ENCODE data around the gene LYSMD4.
A peak's percentile ranks its signal among the peaks of the same experiment; 100 is the strongest.

Gene LYSMD4

DNA sequence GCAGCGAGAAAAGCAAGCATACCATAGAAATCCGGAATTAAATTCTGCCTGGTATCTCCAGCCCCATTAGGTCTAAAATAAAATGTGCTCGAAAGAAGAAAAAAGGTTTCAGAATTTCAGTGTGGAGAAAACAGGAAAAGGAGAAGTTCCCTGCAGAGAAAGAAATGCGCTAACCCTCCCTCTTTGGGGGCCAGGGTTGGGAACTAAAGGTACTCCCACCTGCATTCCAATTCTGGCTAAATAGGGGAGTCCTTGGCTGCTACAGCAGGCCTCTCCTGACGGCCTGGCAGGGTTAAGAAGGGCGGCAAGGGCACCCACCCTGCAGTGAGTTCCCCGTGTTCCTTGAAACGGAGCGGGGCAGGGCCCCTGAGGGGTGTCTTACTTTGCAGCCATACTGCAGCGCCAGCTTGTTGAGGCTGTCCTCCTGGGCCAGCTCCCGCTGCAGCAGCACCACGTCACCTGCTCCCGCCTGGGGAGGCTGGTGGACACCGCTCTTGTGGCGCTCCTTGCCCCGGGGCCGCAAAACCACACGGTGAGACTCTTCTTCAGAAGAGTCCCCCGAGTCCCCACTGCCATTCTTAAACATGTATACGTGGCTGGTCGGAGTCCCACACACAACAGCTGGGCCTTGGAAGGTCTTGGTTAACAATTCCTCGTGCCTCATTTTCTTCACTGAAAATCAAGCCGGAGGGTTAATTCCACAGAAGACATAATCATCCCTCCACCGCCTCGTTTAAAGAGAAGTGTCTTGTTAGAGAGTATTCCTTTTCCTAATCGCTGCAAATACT is 1.7 kb downstream of the LYSMD4 start:
- H3K9ac ChIP-seq (ENCODE audit: low read depth, low read length), result no peak overlapping the region

DNA sequence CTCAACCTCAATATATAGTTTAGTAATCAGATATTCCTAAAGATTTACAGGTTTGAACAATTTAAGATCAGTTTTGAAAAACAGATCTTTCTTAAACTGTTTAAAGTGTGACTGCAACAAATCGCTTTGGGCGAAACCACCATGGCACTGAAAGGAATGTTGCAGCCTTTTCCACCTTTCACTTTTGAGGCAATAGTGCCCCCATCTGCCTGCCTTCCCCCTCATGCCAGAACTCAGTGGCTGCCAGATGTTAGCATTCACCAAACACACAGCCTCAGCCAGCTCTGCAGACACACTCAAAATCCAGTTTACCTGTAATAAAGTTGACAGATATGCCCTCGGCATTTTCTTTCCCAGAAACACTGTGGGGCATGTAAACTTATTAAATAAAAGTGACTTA is 3.3 kb downstream of the LYSMD4 start:
- H3K36me3 ChIP-seq (ENCODE audit: control insufficient read depth, insufficient read depth, low read length), result peaks cover 16% of the 10 kb centered on the region; the same call in 1 of the 2 replicates
- H3K27ac ChIP-seq (ENCODE audit: low read depth, low read length), result no peak overlapping the region
- no peak overlapping the region for H3K9ac ChIP-seq (ENCODE audit: low read depth, low read length)
- H3K4me3 ChIP-seq (ENCODE audit: low read depth, low read length), result no peak overlapping the region
- peaks cover 24% of the 10 kb centered on the region for H3K4me1 ChIP-seq (ENCODE audit: control insufficient read depth, insufficient read depth, low read length)
- no peaks in the 10 kb centered on the region for H3K9me3 ChIP-seq (ENCODE audit: control insufficient read depth, insufficient read depth, low read length)
- peaks cover 10% of the 10 kb centered on the region for H3K27me3 ChIP-seq (ENCODE audit: control insufficient read depth, insufficient read depth, low read length)

More for the DNA sequence above, 1.7 kb downstream of the LYSMD4 start:
- Histone ChIP-seq H3K27me3 (ENCODE audit: control insufficient read depth, insufficient read depth, low read length) (peaks cover 10% of the 10 kb centered on the region), H3K9me3 (ENCODE audit: control insufficient read depth, insufficient read depth, low read length) (no peaks in the 10 kb centered on the region), H3K27ac (ENCODE audit: low read depth, low read length) (peak overlapping the region; percentile 58), H3K4me1 (ENCODE audit: control insufficient read depth, insufficient read depth, low read length) (peaks cover 24% of the 10 kb centered on the region), H3K4me3 (ENCODE audit: low read depth, low read length) (peak overlapping the region; percentile 84), H3K36me3 (ENCODE audit: control insufficient read depth, insufficient read depth, low read length) (peaks cover 16% of the 10 kb centered on the region; the same call in 1 of the 2 replicates)

DNA sequence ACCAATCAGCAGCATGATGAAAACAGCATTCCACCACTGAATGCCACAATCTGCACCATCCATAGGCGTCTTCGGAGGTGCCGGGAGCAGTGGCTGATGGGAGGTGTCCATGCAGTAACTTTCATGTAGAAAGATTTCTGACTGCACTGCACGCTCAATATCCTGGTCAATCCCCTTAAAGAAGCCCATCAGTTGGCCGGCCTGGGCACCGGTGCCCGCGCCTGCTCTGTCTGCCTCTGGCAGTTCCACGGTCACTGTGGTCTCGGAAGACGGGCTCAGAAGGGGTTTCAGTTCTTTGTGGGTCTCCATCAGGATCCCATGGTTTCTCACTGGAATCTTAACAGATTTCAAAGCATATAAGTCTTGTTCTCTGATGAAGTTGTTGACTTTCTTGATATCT is 3.9 kb downstream of the LYSMD4 start:
- Histone ChIP-seq H3K4me1 (ENCODE audit: control insufficient read depth, insufficient read depth, low read length) (peaks cover 24% of the 10 kb centered on the region), H3K36me3 (ENCODE audit: control insufficient read depth, insufficient read depth, low read length) (peaks cover 16% of the 10 kb centered on the region; the same call in 1 of the 2 replicates), H3K9me3 (ENCODE audit: control insufficient read depth, insufficient read depth, low read length) (no peaks in the 10 kb centered on the region), H3K4me3 (ENCODE audit: low read depth, low read length) (no peak overlapping the region), H3K27me3 (ENCODE audit: control insufficient read depth, insufficient read depth, low read length) (peaks cover 10% of the 10 kb centered on the region), H3K9ac (ENCODE audit: low read depth, low read length) (no peak overlapping the region), H3K27ac (ENCODE audit: low read depth, low read length) (no peak overlapping the region)

DNA sequence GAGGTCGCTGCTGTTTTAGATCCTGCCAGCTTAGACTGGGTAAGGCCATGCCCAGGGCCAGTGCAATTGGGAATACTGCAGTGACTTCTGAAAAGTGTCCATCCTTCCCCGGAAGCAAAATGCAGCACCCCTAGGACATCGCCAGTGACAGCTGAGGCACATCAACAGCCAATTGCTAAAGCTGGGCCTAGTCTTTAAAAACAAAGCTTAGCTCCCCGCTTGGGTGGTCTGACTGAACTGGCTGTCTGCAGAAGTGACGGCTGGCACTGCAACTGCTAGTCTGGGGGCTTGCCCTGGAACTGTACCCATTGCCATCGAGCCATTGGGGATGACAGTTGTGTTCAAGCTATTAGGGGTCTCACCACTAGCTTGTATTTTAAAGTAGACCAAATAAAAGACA is 4.3 kb downstream of the LYSMD4 start:
- Histone ChIP-seq H3K4me3 (ENCODE audit: low read depth, low read length) (no peak overlapping the region), H3K36me3 (ENCODE audit: control insufficient read depth, insufficient read depth, low read length) (peaks cover 16% of the 10 kb centered on the region; the same call in 1 of the 2 replicates), H3K27me3 (ENCODE audit: control insufficient read depth, insufficient read depth, low read length) (peaks cover 10% of the 10 kb centered on the region), H3K9ac (ENCODE audit: low read depth, low read length) (no peak overlapping the region), H3K4me1 (ENCODE audit: control insufficient read depth, insufficient read depth, low read length) (peaks cover 24% of the 10 kb centered on the region), H3K9me3 (ENCODE audit: control insufficient read depth, insufficient read depth, low read length) (no peaks in the 10 kb centered on the region), H3K27ac (ENCODE audit: low read depth, low read length) (no peak overlapping the region)

DNA sequence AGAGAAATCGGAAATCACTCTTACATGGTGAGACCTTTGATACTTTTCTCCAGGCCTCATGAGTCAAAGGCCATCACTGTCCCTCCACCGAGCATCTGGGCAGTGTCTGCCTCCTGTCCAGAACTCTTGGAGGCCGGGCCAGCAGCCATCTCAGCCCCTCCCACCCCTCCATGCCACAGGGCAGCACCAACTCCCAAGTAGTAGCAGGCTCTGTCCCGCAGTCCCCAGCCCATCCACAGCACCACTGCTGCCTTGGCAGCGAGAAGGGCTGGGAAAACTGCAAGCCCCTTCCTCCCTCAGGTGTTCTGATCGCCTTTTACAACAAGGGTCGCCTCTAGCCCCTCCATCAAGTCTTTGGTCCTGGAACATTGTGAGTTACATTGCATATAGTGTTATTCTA is 5.5 kb downstream of the LYSMD4 start:
- H3K27ac ChIP-seq (ENCODE audit: low read depth, low read length), result no peak overlapping the region
- H3K4me1 ChIP-seq (ENCODE audit: control insufficient read depth, insufficient read depth, low read length), result peaks cover 24% of the 10 kb centered on the region
- H3K9me3 ChIP-seq (ENCODE audit: control insufficient read depth, insufficient read depth, low read length), result no peaks in the 10 kb centered on the region
- H3K36me3 ChIP-seq (ENCODE audit: control insufficient read depth, insufficient read depth, low read length), result peaks cover 16% of the 10 kb centered on the region; the same call in 1 of the 2 replicates
- no peak overlapping the region for H3K4me3 ChIP-seq (ENCODE audit: low read depth, low read length)
- peaks cover 10% of the 10 kb centered on the region for H3K27me3 ChIP-seq (ENCODE audit: control insufficient read depth, insufficient read depth, low read length)
- no peak overlapping the region for H3K9ac ChIP-seq (ENCODE audit: low read depth, low read length)

DNA sequence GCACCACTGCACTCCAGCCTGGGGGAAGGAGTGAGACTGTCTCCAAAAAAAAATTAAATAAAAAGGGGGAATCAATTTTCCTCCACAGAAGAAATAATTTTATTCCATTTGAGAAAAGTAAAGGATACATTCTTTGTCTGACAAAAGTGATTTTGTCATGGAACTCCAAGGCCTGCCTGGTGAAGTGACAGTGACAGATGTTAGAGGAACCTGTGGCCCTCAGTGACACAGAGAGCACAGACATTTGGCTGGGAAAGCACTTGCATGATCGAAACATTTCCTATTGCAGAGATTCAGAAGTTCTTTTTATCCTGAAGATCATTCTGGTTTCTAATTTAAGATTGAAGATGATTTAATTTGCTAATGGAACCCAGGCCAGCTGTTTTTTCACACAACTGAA is 5.9 kb downstream of the LYSMD4 start:
- peaks cover 16% of the 10 kb centered on the region; the same call in 1 of the 2 replicates for H3K36me3 ChIP-seq (ENCODE audit: control insufficient read depth, insufficient read depth, low read length)
- no peak overlapping the region for H3K9ac ChIP-seq (ENCODE audit: low read depth, low read length)
- peaks cover 24% of the 10 kb centered on the region for H3K4me1 ChIP-seq (ENCODE audit: control insufficient read depth, insufficient read depth, low read length)
- no peak overlapping the region for H3K27ac ChIP-seq (ENCODE audit: low read depth, low read length)
- H3K27me3 ChIP-seq (ENCODE audit: control insufficient read depth, insufficient read depth, low read length), result peaks cover 7% of the 10 kb centered on the region
- H3K9me3 ChIP-seq (ENCODE audit: control insufficient read depth, insufficient read depth, low read length), result no peaks in the 10 kb centered on the region
- H3K4me3 ChIP-seq (ENCODE audit: low read depth, low read length), result no peak overlapping the region

DNA sequence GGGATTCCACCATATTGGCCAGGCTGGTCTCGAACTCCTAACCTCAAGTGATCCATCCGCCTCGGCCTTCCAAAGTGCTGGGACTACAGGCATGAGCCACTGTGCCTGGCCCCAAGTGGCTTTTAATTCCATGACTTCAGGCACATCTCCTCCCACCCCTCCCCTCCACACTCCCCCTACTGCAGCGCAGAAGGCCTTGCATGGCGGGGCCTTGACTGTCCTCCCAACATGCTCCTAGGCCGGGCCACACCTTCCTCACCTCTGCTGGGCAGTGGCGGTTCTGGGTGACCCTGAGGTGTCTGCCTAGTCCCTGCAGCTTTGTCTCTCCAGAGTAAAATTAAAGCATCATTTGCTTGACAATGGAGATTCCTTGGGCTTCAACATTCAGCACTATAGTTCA is 6.9 kb downstream of the LYSMD4 start:
- no peak overlapping the region for H3K9ac ChIP-seq (ENCODE audit: low read depth, low read length)
- H3K27me3 ChIP-seq (ENCODE audit: control insufficient read depth, insufficient read depth, low read length), result no peaks in the 10 kb centered on the region
- H3K36me3 ChIP-seq (ENCODE audit: control insufficient read depth, insufficient read depth, low read length), result peaks cover 16% of the 10 kb centered on the region; the same call in 1 of the 2 replicates
- no peak overlapping the region for H3K27ac ChIP-seq (ENCODE audit: low read depth, low read length)
- no peaks in the 10 kb centered on the region for H3K9me3 ChIP-seq (ENCODE audit: control insufficient read depth, insufficient read depth, low read length)
- no peak overlapping the region for H3K4me3 ChIP-seq (ENCODE audit: low read depth, low read length)
- H3K4me1 ChIP-seq (ENCODE audit: control insufficient read depth, insufficient read depth, low read length), result peaks cover 14% of the 10 kb centered on the region

DNA sequence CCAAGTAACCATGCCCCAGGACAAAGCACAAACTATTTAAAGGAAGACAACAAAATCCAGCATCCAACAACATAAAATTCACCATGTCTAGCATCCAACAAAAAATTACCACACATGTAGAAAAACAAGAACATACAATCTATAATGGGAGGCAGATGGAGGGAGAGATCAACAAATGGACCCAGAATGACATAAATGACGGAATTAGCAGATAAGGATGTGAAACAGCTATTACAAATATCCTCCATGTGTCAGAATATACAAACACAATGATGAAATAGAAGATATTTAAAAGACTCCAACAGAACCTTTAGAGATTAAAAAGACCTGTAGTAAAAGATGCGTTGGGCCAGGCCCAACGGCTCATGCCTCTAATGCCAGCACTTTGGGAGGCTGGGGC is 10.8 kb downstream of the LYSMD4 start:
- no peaks in the 10 kb centered on the region for H3K9me3 ChIP-seq (ENCODE audit: control insufficient read depth, insufficient read depth, low read length)
- no peaks in the 10 kb centered on the region for H3K36me3 ChIP-seq (ENCODE audit: control insufficient read depth, insufficient read depth, low read length)
- no peak overlapping the region for H3K9ac ChIP-seq (ENCODE audit: low read depth, low read length)
- H3K4me3 ChIP-seq (ENCODE audit: low read depth, low read length), result no peak overlapping the region
- no peak overlapping the region for H3K27ac ChIP-seq (ENCODE audit: low read depth, low read length)
- H3K27me3 ChIP-seq (ENCODE audit: control insufficient read depth, insufficient read depth, low read length), result no peaks in the 10 kb centered on the region
- no peaks in the 10 kb centered on the region for H3K4me1 ChIP-seq (ENCODE audit: control insufficient read depth, insufficient read depth, low read length)

DNA sequence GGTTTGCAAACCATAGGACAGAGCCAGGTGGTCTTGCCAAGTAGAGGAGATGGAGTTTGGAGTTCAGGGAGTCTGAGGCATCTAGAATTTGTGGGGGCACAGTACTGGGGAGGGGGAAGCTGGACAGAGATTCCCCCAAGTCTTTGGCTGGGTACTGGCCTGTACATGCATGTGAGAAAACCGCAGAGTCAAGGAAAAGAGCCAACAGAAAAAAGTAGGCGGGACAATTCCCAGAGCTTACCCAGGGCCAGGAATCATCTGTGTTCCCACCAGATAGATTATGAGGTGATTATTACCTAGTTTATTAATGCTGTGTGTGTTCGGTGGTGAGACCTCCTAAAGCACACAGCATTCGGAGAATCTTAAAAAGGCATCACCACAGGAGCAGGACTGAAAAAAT is 11.3 kb downstream of the LYSMD4 start:
- Histone ChIP-seq H3K27me3 (ENCODE audit: control insufficient read depth, insufficient read depth, low read length) (no peaks in the 10 kb centered on the region), H3K27ac (ENCODE audit: low read depth, low read length) (no peak overlapping the region), H3K4me3 (ENCODE audit: low read depth, low read length) (no peak overlapping the region), H3K9ac (ENCODE audit: low read depth, low read length) (no peak overlapping the region), H3K36me3 (ENCODE audit: control insufficient read depth, insufficient read depth, low read length) (no peaks in the 10 kb centered on the region), H3K9me3 (ENCODE audit: control insufficient read depth, insufficient read depth, low read length) (no peaks in the 10 kb centered on the region), H3K4me1 (ENCODE audit: control insufficient read depth, insufficient read depth, low read length) (no peaks in the 10 kb centered on the region)

DNA sequence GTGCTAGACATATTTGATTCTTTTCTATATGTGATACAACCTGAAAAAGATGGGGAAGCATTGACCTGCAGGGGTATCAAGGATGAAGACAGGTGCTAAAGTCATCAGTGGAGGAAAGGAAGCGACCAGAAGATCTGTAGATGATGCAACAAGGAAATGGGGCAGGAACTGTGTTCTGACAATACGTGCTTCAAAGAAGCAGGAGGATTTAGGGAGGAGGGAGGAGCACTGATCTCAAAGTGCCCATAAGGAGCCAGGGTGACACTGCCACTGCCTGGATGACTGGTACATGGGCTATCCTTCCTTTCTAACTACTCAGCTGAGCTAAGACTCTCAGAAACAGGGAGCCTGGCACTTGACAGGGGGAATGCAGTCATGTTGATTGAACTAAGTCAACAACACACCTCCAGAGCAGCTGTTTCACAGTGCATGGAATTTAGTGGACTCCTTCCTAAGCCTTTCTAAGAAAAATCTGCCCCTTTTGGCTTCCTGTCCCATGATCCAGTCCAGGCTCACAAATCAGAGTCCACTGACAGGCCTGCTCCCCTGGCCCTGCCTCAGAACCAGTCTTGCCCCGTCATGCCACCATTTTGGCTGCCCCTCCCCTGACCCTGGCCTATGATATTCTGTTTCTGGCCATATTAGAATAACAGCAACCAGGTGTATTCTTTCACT is 12.0 kb downstream of the LYSMD4 start:
- H3K9ac ChIP-seq (ENCODE audit: low read depth, low read length), result no peak overlapping the region
- no peak overlapping the region for H3K4me3 ChIP-seq (ENCODE audit: low read depth, low read length)
- H3K27me3 ChIP-seq (ENCODE audit: control insufficient read depth, insufficient read depth, low read length), result no peaks in the 10 kb centered on the region
- no peak overlapping the region for H3K27ac ChIP-seq (ENCODE audit: low read depth, low read length)
- H3K9me3 ChIP-seq (ENCODE audit: control insufficient read depth, insufficient read depth, low read length), result no peaks in the 10 kb centered on the region
- H3K36me3 ChIP-seq (ENCODE audit: control insufficient read depth, insufficient read depth, low read length), result no peaks in the 10 kb centered on the region
- no peaks in the 10 kb centered on the region for H3K4me1 ChIP-seq (ENCODE audit: control insufficient read depth, insufficient read depth, low read length)

DNA sequence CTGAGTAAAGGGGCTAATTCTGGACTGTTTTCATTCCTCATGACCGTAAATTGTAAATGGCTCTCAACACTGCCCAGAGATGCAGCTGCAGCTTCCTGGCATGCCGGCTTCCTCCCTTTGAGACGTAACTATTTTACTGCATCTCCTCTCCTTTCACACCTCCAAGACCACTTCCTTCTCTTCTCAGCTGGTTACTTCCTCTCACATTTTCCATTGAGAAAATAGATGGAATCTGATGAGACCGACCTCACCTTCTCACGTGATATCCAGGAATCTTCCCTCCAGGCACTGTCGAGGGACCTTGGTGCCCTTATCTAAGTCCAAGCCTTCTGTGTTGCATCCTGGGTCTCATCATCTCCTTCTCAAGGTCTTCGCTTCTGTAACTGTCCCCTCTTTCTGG is 12.7 kb downstream of the LYSMD4 start:
- H3K4me3 ChIP-seq (ENCODE audit: low read depth, low read length), result no peak overlapping the region

More for the DNA sequence above, 12.7 kb downstream of the LYSMD4 start:
- H3K4me1 ChIP-seq (ENCODE audit: control insufficient read depth, insufficient read depth, low read length), result no peaks in the 10 kb centered on the region
- H3K27ac ChIP-seq (ENCODE audit: low read depth, low read length), result no peak overlapping the region
- H3K27me3 ChIP-seq (ENCODE audit: control insufficient read depth, insufficient read depth, low read length), result no peaks in the 10 kb centered on the region
- no peaks in the 10 kb centered on the region for H3K9me3 ChIP-seq (ENCODE audit: control insufficient read depth, insufficient read depth, low read length)
- H3K9ac ChIP-seq (ENCODE audit: low read depth, low read length), result no peak overlapping the region
- peaks cover 2% of the 10 kb centered on the region; the same call in 1 of the 2 replicates for H3K36me3 ChIP-seq (ENCODE audit: control insufficient read depth, insufficient read depth, low read length)

Measured in HUES48 (cell line).